A549 treated with CORT108297 at 1 μM for 4 hours (cell line): Measurements from ENCODE around the gene PDE3A. TPM values are rescaled to one million over a fixed set of nuclear protein-coding genes. Genes with fewer than 3 reads are reported as not detected.

Experiments used
- total RNA-seq: library from RNA; stranded (reverse); fragments of 200-300 nt; extraction: Qiagen RNA extraction; gene quantifications from 5 replicates; pipeline ENCODE4 v1.2.3, GENCODE V29; 2022

PDE3A gene
- total RNA-seq: 2.4 to 4.3 TPM (median 3.7 TPM) in 5 replicates

GRCh38 chr12:20368114-20368650, at the start of gene PDE3A:
Gene PDE3A (plus strand): TSS chr12:20368537. CDS start chr12:20369285, 748 bp downstream.

DNA sequence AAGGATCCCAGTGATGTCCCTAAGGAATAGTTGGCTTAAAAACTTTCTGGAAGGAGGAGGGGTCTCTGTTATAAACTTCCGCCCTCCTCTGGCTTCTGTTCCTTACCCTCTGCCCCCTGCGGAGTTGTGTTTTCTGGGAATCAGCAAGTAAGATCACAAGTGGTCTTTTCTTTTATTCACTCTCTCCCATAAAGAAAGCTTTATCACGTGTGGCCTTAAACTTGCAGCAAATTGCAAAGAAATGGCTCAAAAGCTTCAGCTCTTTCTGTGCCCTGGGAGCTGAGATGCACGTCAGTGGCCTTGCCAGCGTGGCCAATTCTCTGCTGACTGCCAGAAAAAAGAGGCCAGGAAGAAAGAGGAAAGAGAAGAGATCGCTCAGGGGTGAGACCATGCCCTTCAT, 326.9 kb downstream of the PDE3A start, which contains the start of gene SLCO1C1:
Gene SLCO1C1 (plus strand): TSS at position 101 of the 400 bp plus-strand sequence. CDS start 4,245 bp downstream, outside the sequence.

